Type B pancreatic cell (in vitro differentiated cells): ENCODE data around the gene SPNS2. TPM values are rescaled to one million over a fixed set of nuclear protein-coding genes. Genes with fewer than 3 reads are reported as not detected.

Experiments used
- DNase-seq: peaks from one replicate; pipeline ENCODE4 v3.0.0; 2021; ENCODE audit warnings: mixed read lengths; ENCODE audit not compliant: unreplicated experiment; ENCODE audit errors: extremely low spot score
- H3K27ac Mint-ChIP-seq: 2 replicates; pipeline ENCODE4 v1.8.0; 2021; ENCODE audit warnings: mild to moderate bottlenecking, mixed read lengths
- H3K27me3 Mint-ChIP-seq: 2 replicates; pipeline ENCODE4 v1.8.0; 2021; ENCODE audit warnings: mixed read lengths
- H3K36me3 Mint-ChIP-seq: 2 replicates; pipeline ENCODE4 v1.8.0; 2021; ENCODE audit warnings: mixed read lengths
- H3K4me1 Mint-ChIP-seq: one replicate; pipeline ENCODE4 v1.8.0; 2021; ENCODE audit warnings: mixed read lengths; ENCODE audit not compliant: unreplicated experiment
- H3K4me3 Mint-ChIP-seq: 2 replicates; pipeline ENCODE4 v1.8.0; 2021; ENCODE audit warnings: mild to moderate bottlenecking, mixed read lengths
- H3K9me3 Mint-ChIP-seq: 2 replicates; pipeline ENCODE4 v1.8.0; 2021; ENCODE audit warnings: mixed read lengths
- CTCF ChIP-seq: fragments of 200-600 bp; sonication (generic); conservative IDR thresholded peaks from 2 replicates; pipeline ENCODE4 v1.5.0; 2021; ENCODE audit warnings: antibody characterized with exemption, mild to moderate bottlenecking
- total RNA-seq: library from RNA; stranded (reverse); gene quantifications from 2 replicates; pipeline ENCODE4 v1.2.1, GENCODE V29; 2021; ENCODE audit warnings: low replicate concordance

SPNS2 gene
- total RNA-seq, 1 donor from 2014 or later, result 16.1 TPM

- Mint-ChIP-seq H3K36me3 (no peaks in the 10 kb centered on the region), H3K4me3 (no peak overlapping the region), H3K4me1 (peaks cover 15% of the 10 kb centered on the region), H3K27ac (no peak overlapping the region), H3K9me3 (no peaks in the 10 kb centered on the region), H3K27me3 (peaks cover 33% of the 10 kb centered on the region)
- no peak for DNase-seq
- TF ChIP-seq CTCF, result no peak
Observed at GRCh38 chr17:4505187-4505586, 6.5 kb downstream of the SPNS2 start.

GRCh38 chr17:4506175-4506813 is 7.6 kb downstream of the SPNS2 start:
- Mint-ChIP-seq H3K4me3 (no peak overlapping the region), H3K27me3 (peaks cover 22% of the 10 kb centered on the region), H3K4me1 (peaks cover 17% of the 10 kb centered on the region), H3K27ac (no peak overlapping the region), H3K36me3 (no peaks in the 10 kb centered on the region), H3K9me3 (no peaks in the 10 kb centered on the region)
- TF ChIP-seq CTCF, result no peak
- DNase-seq, result no peak

DNA sequence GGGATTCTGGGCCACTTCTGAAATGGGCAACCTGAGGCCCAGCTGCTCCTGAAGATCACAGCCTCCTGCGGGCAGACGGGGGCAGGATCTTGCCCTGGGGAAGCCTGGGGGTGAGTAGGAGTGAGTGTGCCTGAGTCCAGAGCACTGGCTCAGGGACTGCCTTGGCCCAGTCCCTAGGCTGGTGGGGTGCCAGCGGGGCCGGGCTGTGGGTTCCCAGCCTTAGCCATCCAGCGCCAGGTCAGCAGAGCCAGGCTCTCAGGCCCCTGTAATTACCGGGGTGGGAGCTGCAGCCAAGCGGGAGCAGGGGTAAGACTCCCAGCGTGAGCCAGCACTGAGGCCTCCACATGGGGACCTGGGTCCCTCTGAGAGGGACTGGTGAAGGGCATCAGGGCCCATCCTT is 8.2 kb downstream of the SPNS2 start:
- H3K9me3 Mint-ChIP-seq, result no peaks in the 10 kb centered on the region
- H3K27ac Mint-ChIP-seq, result no peak overlapping the region
- TF ChIP-seq CTCF, result no peak
- no peaks in the 10 kb centered on the region for H3K36me3 Mint-ChIP-seq
- no peak for DNase-seq
- peaks cover 16% of the 10 kb centered on the region for H3K27me3 Mint-ChIP-seq
- no peak overlapping the region for H3K4me3 Mint-ChIP-seq
- peaks cover 17% of the 10 kb centered on the region for H3K4me1 Mint-ChIP-seq

DNA sequence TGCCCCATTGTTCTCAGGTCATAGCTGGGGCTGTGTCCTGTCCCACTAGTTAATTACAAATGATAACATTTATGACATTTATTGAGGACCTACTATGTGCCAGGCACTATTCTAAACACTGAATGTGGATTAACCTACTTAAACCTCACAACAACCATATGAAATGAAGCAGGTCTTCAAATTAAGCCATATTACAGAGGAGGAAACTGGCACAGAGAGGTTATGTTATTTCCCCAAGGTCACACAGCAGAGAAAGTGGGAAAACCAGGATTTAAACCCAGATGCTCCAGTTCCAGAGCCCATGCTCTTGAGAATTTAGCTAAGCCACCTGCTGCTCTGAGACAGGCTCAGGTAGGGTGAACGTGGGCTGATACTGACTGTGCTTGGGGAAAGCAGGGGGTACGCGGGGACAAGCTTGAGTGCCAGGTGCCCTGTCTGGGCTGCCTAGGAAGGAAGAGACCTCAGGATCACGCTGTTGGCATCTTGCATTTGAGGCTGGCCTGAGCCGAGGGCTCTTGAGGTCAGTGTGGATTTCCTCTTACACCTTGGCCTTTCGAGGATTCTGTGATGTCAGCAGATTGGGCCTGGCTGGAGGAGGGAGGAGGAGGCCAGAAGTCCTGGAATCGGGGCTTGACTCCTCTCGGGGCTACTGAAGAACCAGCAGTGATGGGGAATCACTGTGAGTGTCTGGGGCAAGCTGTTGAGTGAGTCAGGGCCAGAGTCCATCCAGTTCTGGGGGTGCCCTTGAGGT is 8.9 kb downstream of the SPNS2 start:
- no peak for TF ChIP-seq CTCF
- peaks cover 12% of the 10 kb centered on the region for H3K27me3 Mint-ChIP-seq
- no peak overlapping the region for H3K4me3 Mint-ChIP-seq
- H3K4me1 Mint-ChIP-seq, result peaks cover 16% of the 10 kb centered on the region
- no peaks in the 10 kb centered on the region for H3K36me3 Mint-ChIP-seq
- H3K27ac Mint-ChIP-seq, result no peak overlapping the region
- no peaks in the 10 kb centered on the region for H3K9me3 Mint-ChIP-seq
- DNase-seq, result no peak

DNA sequence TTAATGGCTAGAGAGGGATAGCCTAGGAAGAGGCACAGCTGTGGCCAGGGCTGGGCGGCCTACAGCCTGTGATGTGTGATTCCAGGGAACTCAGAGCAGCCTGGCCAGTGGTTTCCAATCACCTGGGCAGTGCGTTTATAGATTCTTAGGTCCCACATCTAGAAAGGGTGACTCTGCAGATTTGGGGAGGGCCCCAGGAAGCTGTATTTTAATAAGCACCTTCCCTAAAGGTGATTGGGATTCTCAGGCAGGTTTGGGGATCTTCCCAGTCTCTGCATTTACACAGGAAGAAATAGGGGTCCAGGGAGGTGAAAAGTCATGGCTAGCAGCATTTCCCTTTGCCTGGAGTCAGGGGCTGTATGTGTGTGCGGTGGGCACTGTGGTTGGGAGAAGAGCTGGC is 9.5 kb downstream of the SPNS2 start:
- Mint-ChIP-seq H3K27me3 (peaks cover 6% of the 10 kb centered on the region), H3K4me3 (no peak overlapping the region), H3K36me3 (no peaks in the 10 kb centered on the region), H3K9me3 (no peaks in the 10 kb centered on the region), H3K27ac (no peak overlapping the region), H3K4me1 (peaks cover 12% of the 10 kb centered on the region)
- TF ChIP-seq CTCF, result no peak
- DNase-seq, result no peak
